ENCODE measurements around the gene NOP56.

DNA sequence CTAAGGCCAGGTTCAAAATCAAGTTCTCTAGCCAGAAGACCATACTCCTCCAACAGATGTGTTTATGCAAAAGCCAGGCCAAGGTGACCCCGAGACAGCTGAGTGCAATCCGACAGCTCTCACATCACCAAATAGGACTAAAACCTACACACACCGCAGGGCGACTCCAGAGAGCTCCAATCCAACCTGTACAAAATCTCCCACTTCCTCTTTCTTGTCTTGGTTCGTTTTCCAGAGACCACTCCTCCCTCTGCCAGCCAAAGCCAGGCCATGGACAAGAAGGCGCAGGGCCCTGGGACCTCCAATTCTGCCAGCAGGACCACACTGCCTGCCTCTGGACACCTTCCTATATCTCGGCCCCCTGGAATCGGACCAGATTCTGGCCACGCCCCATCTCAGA lies 11.5 kb upstream of the NOP56 start:
- TF ChIP-seq EZH2 (IDR thresholded peaks at IDR 0.05): no peak
- no peak for TF ChIP-seq POLR2AphosphoS5 (IDR thresholded peaks at IDR 0.05; ENCODE audit: borderline replicate concordance, low read depth, low read length)

All from SK-N-MC (cell line).